GM19193 (cell line): Measurements from ENCODE around the gene ATP2B2.

Experiments
- POLR2A ChIP-seq: IDR thresholded peaks from 4 replicates; pipeline ENCODE4 v1.6.1; 2011; ENCODE audit not compliant: insufficient read depth, insufficient read length; ENCODE audit errors: extremely low read depth

ATP2B2 gene

GRCh38 chr3:10493202-10493589 lies 12.2 kb downstream of the ATP2B2 start:
- TF ChIP-seq POLR2A: no peak

- TF ChIP-seq POLR2A: no peak
These were observed 12.8 kb downstream of the ATP2B2 start for GRCh38 chr3:10492364-10493201.

- TF ChIP-seq POLR2A: no peak
These were observed 15.5 kb downstream of the ATP2B2 start for GRCh38 chr3:10489746-10490483.

GRCh38 chr3:10487988-10488633 lies 17.3 kb downstream of the ATP2B2 start:
- no peak for TF ChIP-seq POLR2A

GRCh38 chr3:10485806-10486205 lies 19.6 kb downstream of the ATP2B2 start:
- TF ChIP-seq POLR2A: no peak

- TF ChIP-seq POLR2A: no peak
These were observed 20.0 kb downstream of the ATP2B2 start for GRCh38 chr3:10485380-10485779.

- no peak for TF ChIP-seq POLR2A
These were observed 20.7 kb downstream of the ATP2B2 start for GRCh38 chr3:10484709-10485108.

GRCh38 chr3:10483686-10484345 lies 21.6 kb downstream of the ATP2B2 start:
- TF ChIP-seq POLR2A: no peak

- no peak for TF ChIP-seq POLR2A
These were observed 22.1 kb downstream of the ATP2B2 start for GRCh38 chr3:10483364-10483675.

GRCh38 chr3:10482631-10483363 lies 22.6 kb downstream of the ATP2B2 start:
- no peak for TF ChIP-seq POLR2A

GRCh38 chr3:10480871-10481378 lies 24.5 kb downstream of the ATP2B2 start:
- TF ChIP-seq POLR2A: no peak

GRCh38 chr3:10479311-10479710 lies 26.1 kb downstream of the ATP2B2 start:
- no peak for TF ChIP-seq POLR2A

- no peak for TF ChIP-seq POLR2A
These were observed 29.4 kb downstream of the ATP2B2 start for GRCh38 chr3:10475983-10476382.

GRCh38 chr3:10474847-10475246 lies 30.5 kb downstream of the ATP2B2 start:
- no peak for TF ChIP-seq POLR2A

GRCh38 chr3:10474275-10474646 lies 31.1 kb downstream of the ATP2B2 start:
- TF ChIP-seq POLR2A: no peak

GRCh38 chr3:10473581-10474274 lies 31.7 kb downstream of the ATP2B2 start:
- TF ChIP-seq POLR2A: no peak
